Fibroblast of skin of abdomen (primary cell): Measurements from ENCODE around the gene FGF4.
"Not testable (repeated sequence)": the region's sequence is repeated elsewhere in the genome, so short reads cannot be mapped to it uniquely, and the experiment has no call there.

Source experiments
- DNase-seq: peaks from one replicate; pipeline ENCODE4 v3.0.0-alpha.2; 2013

Gene FGF4

DNA sequence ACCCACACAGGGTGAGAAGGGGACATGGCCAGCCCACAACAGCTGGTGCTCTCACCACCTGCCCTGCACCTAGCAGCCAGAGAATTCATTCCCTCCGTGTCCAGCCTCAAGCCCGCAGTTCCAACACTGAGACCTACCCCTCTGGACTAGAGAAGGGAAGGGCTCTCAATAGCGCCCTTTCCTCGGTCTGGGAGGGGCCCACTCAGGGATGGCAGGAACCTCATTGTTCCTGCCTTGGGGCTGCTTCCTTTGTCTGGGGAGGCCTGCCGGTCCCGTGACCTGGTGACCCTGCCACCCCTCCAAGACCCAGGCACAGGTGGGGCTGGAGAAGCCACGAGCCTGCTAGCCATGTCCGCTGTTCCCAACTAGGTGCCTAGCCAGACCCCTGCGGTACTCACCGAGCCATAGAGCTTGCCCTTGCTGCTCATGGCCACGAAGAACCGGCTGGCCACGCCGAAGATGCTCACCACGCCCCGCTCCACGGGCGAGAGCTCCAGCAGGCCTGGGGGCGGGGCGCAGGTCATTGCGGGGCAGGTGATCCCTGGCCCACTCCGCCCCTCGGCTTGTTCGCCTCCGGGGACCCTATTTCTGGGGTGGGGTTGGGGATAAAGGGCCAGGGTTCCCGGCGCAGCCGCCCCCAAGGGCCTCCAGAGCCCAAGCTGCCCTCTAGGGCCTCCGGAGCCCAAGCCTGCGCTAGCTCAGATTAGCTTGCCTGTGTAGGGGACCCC, 1.4 kb downstream of the FGF4 start:
- no peak for DNase-seq

DNA sequence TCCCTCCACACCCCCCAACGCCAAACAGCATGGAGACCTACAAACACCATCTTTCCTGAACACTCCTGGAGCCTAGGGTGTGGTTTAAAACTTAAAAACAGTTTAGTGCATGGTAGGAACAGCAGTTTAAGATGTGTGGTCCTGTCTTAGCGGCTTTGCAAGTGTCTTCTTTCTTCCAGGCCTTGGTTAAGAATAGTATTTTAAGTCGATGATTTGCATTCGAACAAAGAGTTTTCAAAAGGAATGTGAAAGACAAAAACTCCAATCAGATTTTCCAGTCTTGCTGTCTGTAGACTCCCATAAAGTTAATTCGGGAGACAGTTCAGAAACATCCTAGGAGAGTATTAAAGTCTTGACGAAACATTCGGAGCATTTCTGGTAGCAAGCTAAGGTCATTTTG, 3.7 kb downstream of the FGF4 start:
- DNase-seq, result no peak

DNA sequence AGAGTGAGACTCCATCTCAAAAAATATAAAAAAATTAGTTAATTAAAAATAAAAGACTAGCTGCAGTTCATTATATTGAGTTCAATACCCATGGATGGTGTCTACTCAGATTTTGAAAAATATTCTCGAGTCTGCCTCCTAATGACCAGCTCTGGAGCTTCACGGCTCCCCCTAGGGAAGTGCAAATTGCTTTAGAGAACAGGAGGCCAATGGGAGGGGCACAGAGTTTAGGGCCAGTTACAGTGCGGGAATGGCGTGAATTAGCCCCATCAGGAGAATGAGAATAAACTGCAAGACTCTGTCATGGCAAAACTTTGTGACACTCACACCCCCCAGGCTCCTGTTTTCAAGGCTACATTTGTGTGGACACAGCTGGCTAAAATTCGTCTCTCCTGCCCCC, 4.6 kb downstream of the FGF4 start:
- no peak for DNase-seq

DNA sequence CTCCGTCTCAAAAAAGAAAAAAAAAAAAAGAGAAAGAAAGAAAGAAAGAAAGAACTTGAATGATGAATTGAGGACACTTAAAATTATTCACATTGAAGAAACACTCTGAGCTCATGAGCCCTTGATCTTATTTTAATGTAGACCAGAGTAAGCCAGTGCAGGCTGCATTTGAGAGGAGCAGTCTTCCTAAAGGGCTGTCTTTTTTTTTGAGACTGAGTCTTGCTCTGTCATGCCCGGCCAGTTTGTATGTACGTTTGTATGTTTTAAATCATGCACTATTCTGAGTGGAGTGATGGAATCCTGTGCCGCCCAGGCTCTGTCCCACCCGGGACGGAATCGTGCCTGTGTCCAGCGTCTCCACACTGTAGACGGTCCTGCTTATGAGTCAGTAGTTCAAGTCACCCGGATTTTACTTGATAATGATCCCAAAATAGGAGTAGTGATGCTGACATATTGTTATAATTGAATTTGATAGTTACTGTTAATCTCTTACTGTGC, 9.6 kb downstream of the FGF4 start:
- no peak for DNase-seq

DNA sequence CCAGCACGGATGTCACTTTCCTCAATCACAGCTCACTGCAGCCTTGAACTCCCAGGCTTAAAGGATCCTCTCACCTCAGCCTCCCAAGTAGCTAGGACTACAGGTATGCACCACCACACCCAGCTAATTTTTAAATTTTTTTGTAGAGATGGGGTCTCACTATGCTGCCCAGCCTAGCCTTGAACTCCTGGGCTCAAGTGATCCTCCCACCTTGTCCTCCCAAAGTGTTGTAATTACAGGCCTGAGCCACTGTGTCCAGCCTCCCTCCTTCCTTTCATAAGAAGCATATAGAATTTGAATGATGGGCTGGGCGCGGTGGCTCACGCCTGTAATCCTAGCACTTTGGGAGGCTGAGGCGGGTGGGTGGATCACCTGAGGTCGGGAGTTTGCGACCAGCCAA, 10.2 kb downstream of the FGF4 start:
- not testable (repeated sequence) for DNase-seq

DNA sequence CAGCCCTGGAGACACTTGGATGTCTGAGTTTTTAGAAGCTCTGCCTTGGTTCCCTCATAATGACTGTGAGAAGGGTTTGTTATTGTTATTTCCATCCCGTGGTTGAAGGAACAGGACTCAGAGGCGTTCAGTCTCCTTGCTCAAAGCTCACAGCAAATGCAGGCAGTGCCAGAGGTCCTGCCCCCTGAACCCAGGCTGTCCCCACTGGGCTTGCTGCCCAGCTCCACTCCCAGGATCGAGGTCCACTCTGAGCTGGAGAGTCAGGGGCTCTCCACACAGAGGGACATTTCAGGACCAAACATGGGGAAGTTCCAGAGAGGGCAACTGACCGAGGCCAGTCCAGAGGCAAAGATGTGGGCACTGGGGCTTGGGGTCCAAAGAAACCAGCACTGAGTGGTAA, 14.8 kb downstream of the FGF4 start:
- no peak for DNase-seq

DNA sequence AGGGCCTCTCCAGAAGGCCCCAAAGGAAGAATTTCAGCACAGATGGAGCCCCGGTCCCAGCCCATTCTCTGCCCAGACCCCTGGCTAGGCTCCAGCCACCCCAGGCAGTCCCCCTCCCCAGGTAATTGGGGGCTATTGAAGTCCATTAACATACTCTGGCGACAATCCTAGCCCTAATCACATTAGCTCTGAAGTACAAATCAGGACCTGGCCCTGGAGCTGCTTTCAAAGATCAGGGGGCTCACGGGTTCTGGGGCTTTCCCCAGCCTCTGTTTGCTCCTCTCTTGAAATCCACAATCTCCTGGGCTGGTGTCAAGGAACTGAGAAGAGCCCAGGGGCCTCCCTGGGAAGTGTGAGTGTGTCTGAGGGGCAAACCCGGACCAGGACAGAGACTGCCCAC, 22.3 kb downstream of the FGF4 start:
- DNase-seq, result no peak

DNA sequence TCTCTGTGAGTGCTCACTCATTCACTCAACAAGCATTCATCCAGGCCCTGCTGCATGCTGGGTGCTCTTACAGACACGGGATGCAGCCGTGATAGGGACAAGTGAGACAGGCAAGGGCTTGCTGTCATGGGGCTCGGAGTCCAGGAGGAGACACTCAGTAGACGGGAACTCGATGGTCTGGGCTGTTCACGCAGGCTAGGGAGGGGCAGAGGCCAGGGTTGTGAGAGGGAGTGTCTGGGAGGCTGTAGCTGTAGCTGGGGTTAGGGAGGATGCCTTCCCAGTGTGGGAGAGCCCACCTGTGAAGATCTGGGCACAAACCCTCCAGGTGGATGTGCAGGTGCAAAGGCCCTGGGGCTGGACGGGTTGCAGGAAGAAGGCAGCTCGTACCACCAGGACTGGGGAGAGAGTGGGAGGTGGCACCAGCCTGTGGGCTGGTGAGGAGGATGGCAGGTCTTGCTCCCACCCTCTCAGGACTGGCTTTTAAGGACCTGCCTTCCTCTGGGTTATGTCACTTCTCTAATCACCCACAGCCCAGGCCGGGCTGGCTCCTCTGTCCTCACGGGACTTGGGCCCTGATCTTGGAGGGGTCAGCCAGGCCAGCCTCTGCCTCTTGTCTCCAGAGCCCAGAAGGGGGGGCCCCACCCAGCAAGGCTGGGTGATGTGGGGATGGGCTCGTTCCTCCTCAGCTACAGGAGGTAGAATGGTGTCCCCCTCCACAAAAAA, 24.1 kb downstream of the FGF4 start:
- no peak for DNase-seq

DNA sequence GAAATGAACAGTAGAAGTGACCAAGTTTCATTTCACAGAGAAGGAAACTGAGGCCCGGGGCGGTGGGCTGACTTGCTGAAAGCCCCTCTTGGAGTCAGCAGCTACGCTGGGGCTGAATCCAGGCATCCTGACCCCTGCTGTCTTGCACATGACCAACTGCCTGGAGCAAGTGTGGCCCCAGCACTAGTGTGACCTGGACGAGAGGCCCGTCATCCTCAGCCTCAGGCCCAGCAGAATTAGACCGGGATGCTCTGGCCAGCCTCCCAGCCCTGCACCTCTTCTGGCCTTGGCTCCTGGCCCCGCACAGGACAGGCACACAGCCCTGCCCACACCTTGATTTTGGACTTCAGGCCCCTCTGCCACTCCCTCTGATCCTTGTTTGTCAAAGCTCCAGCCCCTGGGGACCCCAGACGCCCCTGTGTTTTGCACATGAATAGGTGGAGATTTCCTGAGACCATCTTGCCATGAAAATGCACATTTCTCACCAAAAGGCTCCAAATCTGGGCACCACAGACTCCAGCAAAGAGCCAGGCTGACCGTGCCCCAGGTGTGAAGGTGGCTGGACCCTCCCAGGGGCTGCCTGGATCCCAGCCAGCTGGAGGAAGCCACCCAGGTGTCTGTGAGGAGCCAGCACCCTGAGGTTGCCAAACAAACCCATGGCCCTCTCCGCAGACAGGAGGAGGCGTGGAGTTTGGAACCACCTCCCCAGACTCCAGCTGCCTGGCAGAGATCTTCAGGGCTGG, 24.9 kb downstream of the FGF4 start:
- no peak for DNase-seq

DNA sequence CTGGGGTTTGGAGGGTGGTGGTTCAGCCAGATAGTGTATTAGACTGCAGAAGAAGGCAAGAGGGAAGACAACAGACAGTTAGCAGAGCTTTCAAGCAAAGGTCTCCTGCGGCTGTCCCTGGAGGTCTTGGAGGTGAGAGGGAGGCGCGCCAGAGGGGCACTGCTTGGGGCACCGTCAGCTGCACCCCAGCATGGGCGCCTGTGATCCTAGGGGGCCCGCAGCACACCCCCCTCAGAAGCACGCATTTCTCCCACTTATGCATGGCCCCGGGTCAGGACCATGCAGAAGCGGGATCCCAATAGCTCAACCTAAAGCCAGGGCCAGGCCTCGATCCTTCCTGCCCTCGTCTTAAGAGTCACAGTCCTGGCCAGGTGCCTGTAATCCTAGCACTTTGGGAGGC, 26.5 kb downstream of the FGF4 start:
- no peak for DNase-seq

DNA sequence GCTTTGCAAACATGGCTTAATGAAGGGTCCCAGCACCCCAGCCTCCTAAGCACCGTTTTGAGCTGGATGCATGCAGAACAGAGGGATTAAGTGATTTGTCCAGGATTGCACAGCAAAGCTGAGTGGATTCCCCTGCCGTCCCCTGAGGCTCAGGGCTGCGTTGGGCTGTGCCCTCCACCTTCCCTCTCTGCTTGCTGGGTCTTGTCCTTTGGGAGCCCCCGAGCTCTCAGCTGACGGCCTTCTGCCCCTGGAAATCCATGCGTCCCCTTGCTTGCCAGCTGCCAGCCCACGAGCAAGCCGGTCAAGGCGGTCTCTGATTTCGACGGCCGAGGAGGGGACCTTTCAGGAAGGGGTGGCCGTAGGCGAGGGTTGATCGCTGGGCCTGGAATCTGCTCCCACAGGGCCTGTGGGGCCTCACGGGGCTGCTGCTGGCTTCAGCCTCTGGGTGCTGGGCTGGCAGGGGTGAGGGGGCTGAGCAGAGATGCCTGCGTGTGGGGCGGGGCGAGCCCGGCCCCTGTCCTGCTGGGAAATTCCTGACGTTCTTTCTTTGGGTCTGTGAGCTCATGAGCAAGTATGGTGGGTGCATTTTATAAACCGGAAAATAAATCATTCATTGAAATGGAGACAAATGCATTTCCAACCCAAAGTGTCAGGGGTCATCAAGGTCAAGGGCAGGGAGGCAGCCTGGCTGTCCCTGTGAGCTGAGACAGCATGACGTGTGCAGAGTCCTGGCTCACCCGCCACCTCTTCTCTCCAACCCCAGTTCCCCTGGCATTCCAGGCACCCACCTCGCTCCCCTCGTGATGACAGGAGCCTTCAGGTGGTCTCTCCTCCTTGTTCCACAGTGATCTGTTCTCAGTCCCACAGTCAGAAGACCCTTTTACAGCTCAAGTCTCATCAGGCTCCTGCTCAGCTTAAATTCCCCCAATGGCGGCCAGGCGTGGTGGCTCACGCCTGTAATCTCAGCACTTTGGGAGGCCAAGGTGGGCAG, 28.1 kb downstream of the FGF4 start:
- DNase-seq, result peak; percentile 50

DNA sequence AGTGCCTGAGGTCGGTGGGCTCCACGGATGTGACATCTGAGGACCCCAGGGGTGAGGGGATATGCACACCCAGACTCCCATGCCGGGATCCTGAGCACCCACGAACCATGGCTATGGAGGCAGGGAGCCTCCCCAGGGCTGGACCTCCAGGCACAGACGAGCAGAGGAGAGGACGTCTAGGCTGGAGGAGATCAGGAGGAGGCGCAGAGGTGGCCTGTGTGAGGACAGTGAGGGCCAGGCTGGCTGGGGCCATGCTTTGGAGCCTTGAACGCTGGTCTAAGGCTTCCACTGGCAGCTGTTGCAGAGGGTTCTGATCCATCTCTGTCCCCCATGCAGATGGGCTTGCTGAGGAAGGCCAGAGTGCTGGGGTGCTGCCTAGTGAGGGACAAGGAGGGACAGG, 29.0 kb downstream of the FGF4 start:
- DNase-seq, result no peak

DNA sequence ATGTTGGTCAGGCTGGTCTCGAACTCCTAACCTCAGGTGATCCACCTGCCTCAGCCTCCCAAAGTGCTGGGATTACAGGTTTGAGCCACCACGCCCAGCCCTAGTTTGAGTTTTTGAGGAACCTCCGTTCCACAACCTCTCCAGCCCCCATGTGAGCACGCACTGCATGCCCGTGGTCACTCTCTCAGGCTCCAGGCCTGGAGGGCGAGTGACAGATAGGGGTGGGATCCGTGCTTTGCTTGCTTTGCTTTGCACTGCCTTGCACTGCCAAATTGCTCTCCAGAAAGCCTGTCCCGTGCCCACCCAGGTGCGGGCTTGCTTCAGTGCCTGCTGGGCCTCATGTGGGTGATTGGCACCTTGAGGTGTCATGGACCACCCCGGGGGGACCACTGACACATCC, 29.9 kb downstream of the FGF4 start:
- no peak for DNase-seq

DNA sequence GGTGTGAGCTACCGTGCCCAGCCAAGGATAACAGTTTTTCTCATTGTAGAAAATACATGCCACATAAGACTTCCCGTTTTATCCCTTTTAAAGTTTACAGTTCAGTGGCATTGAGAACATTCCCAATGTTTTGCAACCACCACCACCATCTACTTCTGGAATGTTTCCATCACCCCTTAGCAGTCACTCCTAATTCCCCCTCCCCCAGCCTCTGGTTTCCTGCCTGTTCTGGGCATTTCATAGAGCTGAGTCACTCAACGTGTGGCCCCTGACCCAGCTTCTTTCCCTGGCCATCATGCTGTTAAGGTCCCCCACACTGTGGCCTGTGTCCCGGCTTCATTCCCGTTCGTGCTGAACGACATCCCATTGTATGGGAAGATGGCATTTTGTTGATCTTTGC, 30.7 kb downstream of the FGF4 start:
- peak; percentile 82 for DNase-seq

DNA sequence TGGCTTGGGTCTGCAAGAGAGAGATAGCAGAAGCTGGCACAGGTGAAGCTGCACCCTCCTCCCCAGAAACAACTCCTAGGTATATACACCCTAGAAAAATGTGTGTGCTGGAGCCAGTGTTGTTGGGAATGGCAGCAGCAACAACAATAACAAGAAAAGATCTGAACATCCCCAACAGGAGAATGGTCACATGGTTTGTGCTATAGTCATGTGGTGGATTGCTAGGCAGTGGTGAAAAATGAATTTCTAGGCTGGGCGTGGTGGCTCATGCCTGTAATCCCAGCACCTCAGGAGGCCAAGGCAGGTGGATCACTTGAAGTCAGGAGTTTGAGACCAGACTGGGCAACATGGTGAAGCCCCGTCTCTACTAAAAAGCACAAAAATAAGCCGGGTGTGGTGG, 40.3 kb downstream of the FGF4 start:
- no peak for DNase-seq

DNA sequence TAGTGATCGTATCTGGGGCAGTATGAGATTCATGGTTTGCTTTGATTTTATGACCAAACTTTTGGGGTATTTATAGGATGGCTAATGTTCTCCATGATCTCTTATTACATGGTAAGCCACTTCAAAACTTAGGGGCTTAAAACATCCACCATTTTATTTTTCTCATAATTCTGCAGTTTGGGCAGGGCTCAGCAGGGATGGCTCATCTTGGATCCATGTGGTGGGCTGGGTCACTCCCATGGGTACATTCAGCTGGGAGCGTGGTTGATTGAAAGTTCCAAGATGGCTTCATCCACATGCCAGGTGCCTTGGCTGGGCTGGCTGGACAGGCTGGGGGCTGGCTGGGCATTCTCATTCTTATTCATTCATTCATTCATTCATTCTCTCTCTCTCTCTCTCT, 40.8 kb downstream of the FGF4 start:
- no peak for DNase-seq

DNA sequence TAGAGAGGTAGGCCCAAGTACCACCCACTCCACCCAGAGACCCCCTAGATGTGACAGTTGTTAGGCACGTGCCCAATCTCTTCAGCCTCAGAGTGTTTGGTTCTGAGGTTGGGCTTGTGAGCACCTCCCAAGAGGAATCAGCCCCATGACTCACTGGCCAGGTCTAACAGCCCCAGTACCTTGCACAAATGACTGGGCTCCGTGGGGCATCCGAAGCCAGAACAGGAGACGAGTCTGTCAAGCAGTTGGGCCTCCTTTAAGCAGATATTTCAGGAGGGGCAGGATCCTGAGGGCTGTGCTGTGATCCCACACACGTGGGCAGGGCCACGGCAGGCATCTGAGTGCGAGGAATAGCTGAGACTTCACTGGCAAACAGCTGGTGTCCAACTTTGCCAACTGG, 42.2 kb downstream of the FGF4 start:
- DNase-seq, result no peak

DNA sequence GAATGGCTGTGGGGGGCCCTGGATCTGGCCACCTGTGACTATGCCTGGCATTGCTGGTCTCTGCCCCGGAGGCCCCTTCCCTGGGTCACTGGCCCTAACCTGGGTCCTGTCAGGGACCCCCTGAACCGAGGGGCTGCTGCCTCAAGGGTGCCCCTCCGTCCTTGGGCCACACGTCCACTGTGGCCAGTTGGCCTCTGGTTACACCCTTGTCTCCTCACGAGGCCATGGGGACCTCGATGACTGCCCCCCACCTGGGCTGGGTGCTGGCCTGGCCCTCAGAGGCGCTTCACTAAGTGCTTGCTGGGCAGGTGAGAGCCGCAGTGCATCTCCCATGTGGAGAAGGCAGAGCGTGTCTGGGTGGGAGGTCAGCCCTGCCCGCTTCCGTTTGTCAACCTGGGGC, 44.0 kb downstream of the FGF4 start:
- DNase-seq, result no peak

DNA sequence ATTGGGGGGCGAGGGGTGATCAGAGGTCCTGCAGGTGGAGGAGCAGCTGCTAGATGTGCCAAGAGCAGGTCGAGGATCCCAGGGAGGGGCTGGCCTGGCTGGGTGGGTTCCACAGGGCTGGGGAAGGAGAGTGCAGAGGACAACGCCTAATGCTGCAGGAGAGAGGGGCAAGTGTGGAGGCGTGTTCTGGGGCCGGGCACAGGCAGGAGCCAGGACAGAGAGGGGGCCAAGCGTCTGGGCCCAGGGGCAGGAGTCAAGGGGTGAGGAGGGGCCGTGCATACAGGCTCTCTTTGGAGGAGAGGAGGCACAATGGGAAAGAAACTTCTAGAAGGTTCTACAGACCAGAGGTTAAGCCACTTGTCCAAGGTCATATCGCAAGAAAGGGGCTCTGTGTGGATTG, 44.6 kb downstream of the FGF4 start:
- DNase-seq, result no peak

DNA sequence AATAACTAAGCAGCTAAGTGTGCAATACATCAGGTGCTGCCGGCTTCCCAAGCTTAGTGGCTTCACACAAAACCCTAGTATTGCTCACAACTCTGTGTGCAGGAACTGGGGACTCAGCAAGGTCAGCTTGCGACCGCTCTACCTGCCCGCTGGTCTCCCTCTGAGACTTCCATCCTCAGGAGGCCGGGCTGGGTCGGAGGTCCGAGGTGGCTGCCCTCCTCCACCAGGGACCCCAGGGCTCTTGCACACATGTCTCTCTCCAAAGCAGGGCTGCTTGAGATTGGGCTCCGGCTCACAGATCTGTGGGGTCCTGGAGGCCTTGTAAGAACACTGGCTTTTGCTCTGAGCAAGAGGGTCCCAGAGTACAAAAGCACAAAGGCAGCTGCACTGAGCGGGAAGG, 45.9 kb downstream of the FGF4 start:
- DNase-seq, result no peak

DNA sequence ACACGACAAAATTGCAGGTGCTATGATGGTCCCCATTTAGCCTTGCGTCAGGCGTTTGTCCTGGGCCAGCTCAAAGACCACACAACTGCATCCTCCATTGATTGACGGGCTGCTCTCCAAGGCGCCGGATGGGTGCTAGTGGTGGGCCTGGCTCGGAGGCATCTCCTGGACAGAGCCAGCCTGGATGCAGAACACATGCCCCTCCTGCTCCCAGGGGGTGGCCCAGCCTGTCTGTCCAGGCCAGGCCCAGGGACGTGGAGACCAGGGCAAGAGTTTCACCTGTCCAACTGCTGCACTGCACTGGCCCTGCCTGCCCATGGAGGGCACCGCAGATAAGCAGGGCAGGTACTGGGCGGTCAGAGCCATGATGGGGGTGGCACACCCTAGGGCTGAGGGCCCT, 47.9 kb downstream of the FGF4 start:
- no peak for DNase-seq

DNA sequence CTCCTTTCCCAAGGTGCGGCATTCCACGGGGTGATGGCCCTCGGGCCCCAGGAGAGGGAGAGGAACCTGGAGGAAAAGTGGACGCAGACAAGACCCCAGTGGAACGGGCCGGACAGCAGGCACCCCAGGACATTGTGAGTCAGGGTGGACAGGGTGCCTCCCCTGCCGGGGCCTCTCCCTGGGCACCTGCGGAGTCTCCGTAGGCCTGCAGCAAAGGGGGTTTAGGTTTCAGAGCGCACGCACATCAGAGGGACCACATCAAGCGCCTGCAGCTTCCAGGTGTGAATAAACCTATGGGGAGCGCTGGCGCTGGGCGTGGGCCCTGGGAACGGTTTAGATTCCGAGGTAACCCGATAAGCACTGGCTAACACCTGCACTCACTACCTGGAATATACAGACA, 48.7 kb downstream of the FGF4 start:
- DNase-seq, result no peak
